GM21576 (cell line): ENCODE data around the gene ABL1.

ENCODE experiments used
- ATAC-seq: cut with Tn5 transposase; IDR thresholded peaks from one replicate; pipeline ENCODE4 v1.9.1; 2021; ENCODE audit warnings: mild to moderate bottlenecking, moderate library complexity; ENCODE audit not compliant: unreplicated experiment

Gene ABL1

GRCh38 chr9:130913599-130914416, 78.8 kb downstream of the ABL1 start:
- no peak for ATAC-seq

- no peak for ATAC-seq
Observed at GRCh38 chr9:130914417-130915095, 79.5 kb downstream of the ABL1 start.

GRCh38 chr9:130915096-130915447, 80.0 kb downstream of the ABL1 start:
- no peak for ATAC-seq

- no peak for ATAC-seq
Observed at GRCh38 chr9:130917168-130917960, 82.3 kb downstream of the ABL1 start.

GRCh38 chr9:130918101-130918825, 83.2 kb downstream of the ABL1 start:
- no peak for ATAC-seq

GRCh38 chr9:130918826-130919558, 83.9 kb downstream of the ABL1 start:
- no peak for ATAC-seq

GRCh38 chr9:130919559-130920145, 84.6 kb downstream of the ABL1 start:
- no peak for ATAC-seq

GRCh38 chr9:130920233-130920632, 85.2 kb downstream of the ABL1 start:
- no peak for ATAC-seq

GRCh38 chr9:130920762-130921299, 85.8 kb downstream of the ABL1 start:
- no peak for ATAC-seq

GRCh38 chr9:130921300-130921988, 86.4 kb downstream of the ABL1 start:
- no peak for ATAC-seq

GRCh38 chr9:130921989-130922892, 87.2 kb downstream of the ABL1 start:
- ATAC-seq: no peak

GRCh38 chr9:130922893-130923610, 88.0 kb downstream of the ABL1 start:
- ATAC-seq: no peak

GRCh38 chr9:130923611-130924447, 88.8 kb downstream of the ABL1 start:
- ATAC-seq: no peak

GRCh38 chr9:130924448-130924788, 89.4 kb downstream of the ABL1 start:
- ATAC-seq: no peak

GRCh38 chr9:130925050-130925678, 90.1 kb downstream of the ABL1 start:
- ATAC-seq: no peak

- no peak for ATAC-seq
Observed at GRCh38 chr9:130927338-130927737, 92.3 kb downstream of the ABL1 start.
